H1 (cell line): ENCODE measurements around the gene CFAP65. TPM values are rescaled to one million over a fixed set of nuclear protein-coding genes. Genes with fewer than 3 reads are reported as not detected.

Experiments used
- CTCF ChIA-PET: fragments of 300-600 bp; sonication (Branson Sonifier 250); formaldehyde crosslinking; loops from one replicate; lab custom pipeline; 2021; ENCODE audit not compliant: partially characterized antibody; lab: Charles Lee
- POLR2A ChIA-PET: fragments of 300-600 bp; sonication (Branson Sonifier 250); formaldehyde crosslinking; loops from one replicate; lab custom pipeline; 2021; ENCODE audit warnings: inconsistent platforms; ENCODE audit not compliant: partially characterized antibody; lab: Charles Lee
- DNase-seq, 2 experiments: peaks; one replicate each; pipeline versions ENCODE4 v3.0.0 to v3.0.0-alpha.2; 2010 to 2022; ENCODE audit warnings: low spot score in 2 of 2, low read depth in 1 of 2, mixed read lengths in 1 of 2
- FAIRE-seq: peaks from 2 replicates; lab custom pipeline; 2011; peaks lifted over from hg19 to GRCh38; lab: Jason Lieb, UNC
- H2AFZ ChIP-seq: 2 replicates; pipeline ENCODE4 v1.8.1; 2012; ENCODE audit warnings: low read length, inconsistent platforms
- H2AK5ac ChIP-seq: 2 replicates; pipeline ENCODE4 v1.6.1; 2013; ENCODE audit warnings: low read depth, low read length
- H2BK120ac ChIP-seq: replicated peaks from 2 replicates; pipeline ENCODE3; 2013; ENCODE audit warnings: low read depth, low read length, inconsistent platforms
- H2BK12ac ChIP-seq: 2 replicates; pipeline ENCODE4 v1.6.1; 2013; ENCODE audit warnings: low read depth, low read length
- H2BK15ac ChIP-seq: 2 replicates; pipeline ENCODE4 v1.6.1; 2013; ENCODE audit warnings: low read length
- H2BK20ac ChIP-seq: 2 replicates; pipeline ENCODE4 v1.6.1; 2013; ENCODE audit warnings: low read length
- H2BK5ac ChIP-seq: 2 replicates; pipeline ENCODE4 v1.6.1; 2013; ENCODE audit warnings: low read depth, low read length
- H3K14ac ChIP-seq: 2 replicates; pipeline ENCODE4 v1.6.1; 2013; ENCODE audit warnings: inconsistent platforms; ENCODE audit not compliant: insufficient read length
- H3K18ac ChIP-seq: 2 replicates; pipeline ENCODE4 v1.6.1; 2013; ENCODE audit warnings: low read length; ENCODE audit errors: extremely low read depth
- H3K23ac ChIP-seq: 2 replicates; pipeline ENCODE4 v1.6.1; 2013; ENCODE audit warnings: inconsistent platforms; ENCODE audit not compliant: insufficient read length
- H3K23me2 ChIP-seq: 2 replicates; pipeline ENCODE4 v1.6.1; 2013; ENCODE audit warnings: low read depth, low read length
- H3K27ac ChIP-seq: 2 replicates; pipeline ENCODE4 v1.6.1; 2011; ENCODE audit warnings: low read depth, low read length, inconsistent platforms
- H3K27me3 ChIP-seq, 4 experiments: replicated peaks in 1 of 4; 1 replicate in 1 of 4; 2 replicates in 3 of 4; pipeline versions ENCODE4 v1.6.1 to v1.8.1; 2011 to 2013; ENCODE audit warnings: low read length in 3 of 4, mild to moderate bottlenecking in 3 of 4, inconsistent platforms in 2 of 4, mixed read lengths in 2 of 4, moderate library complexity in 1 of 4; ENCODE audit not compliant: control insufficient read depth in 3 of 4, insufficient read depth in 3 of 4; ENCODE audit errors: extremely low read depth in 1 of 4
- H3K36me3 ChIP-seq, 4 experiments: 2 replicates each; pipeline versions ENCODE4 v1.6.1 to v1.8.1; 2011 to 2013; ENCODE audit warnings: mild to moderate bottlenecking in 4 of 4, low read length in 3 of 4, moderate library complexity in 2 of 4, control low read depth in 1 of 4, inconsistent platforms in 1 of 4; ENCODE audit not compliant: insufficient read depth in 4 of 4, control insufficient read depth in 2 of 4
- H3K4ac ChIP-seq: replicated peaks from 2 replicates; pipeline ENCODE3; 2013; ENCODE audit warnings: low read length, low read depth, mixed read lengths, inconsistent platforms; ENCODE audit not compliant: insufficient read length
- H3K4me1 ChIP-seq, 4 experiments: replicated peaks in 1 of 4; 1 replicate in 1 of 4; 2 replicates in 3 of 4; pipeline versions ENCODE4 v1.6.1 to v1.8.1; 2011 to 2013; ENCODE audit warnings: low read length in 3 of 4, inconsistent platforms in 2 of 4, mixed read lengths in 1 of 4; ENCODE audit not compliant: insufficient read depth in 4 of 4, control insufficient read depth in 3 of 4
- H3K4me2 ChIP-seq, 2 experiments: 2 replicates each; pipeline versions ENCODE4 v1.6.1 to v1.8.1; 2011 to 2013; ENCODE audit warnings: low read depth in 2 of 2, low read length in 2 of 2, control low read depth in 1 of 2, inconsistent platforms in 1 of 2, mild to moderate bottlenecking in 1 of 2; ENCODE audit not compliant: insufficient read depth in 1 of 2
- H3K4me3 ChIP-seq, 4 experiments: fragments of 200-600, 300-600 bp in 1 of 4; sonication (generic), shearing (Covaris generic), sonication (Bioruptor Twin) in 1 of 4; 2 replicates each; pipeline versions ENCODE4 v1.5.1 to v1.8.1; 2011 to 2016; ENCODE audit warnings: low read length in 4 of 4, low read depth in 3 of 4, control low read depth in 2 of 4, inconsistent platforms in 2 of 4, mild to moderate bottlenecking in 2 of 4, mixed read lengths in 1 of 4, moderate library complexity in 1 of 4; ENCODE audit not compliant: insufficient read depth in 2 of 4; ENCODE audit errors: extremely low read depth in 1 of 4
- H3K56ac ChIP-seq: replicated peaks from 2 replicates; pipeline ENCODE3; 2013; ENCODE audit warnings: low read depth, mild to moderate bottlenecking, mixed read lengths, low read length, inconsistent platforms; ENCODE audit not compliant: insufficient read length
- H3K79me1 ChIP-seq: 2 replicates; pipeline ENCODE4 v1.6.1; 2013; ENCODE audit warnings: low read depth, low read length, control low read depth
- H3K79me2 ChIP-seq, 2 experiments: 2 replicates each; pipeline versions ENCODE4 v1.6.1 to v1.8.1; 2012 to 2013; ENCODE audit warnings: low read length in 2 of 2, mild to moderate bottlenecking in 2 of 2, inconsistent platforms in 1 of 2; ENCODE audit not compliant: insufficient read depth in 2 of 2, control insufficient read depth in 1 of 2
- H3K9ac ChIP-seq, 4 experiments: replicated peaks in 1 of 4; 1 replicate in 1 of 4; 2 replicates in 3 of 4; pipeline versions ENCODE4 v1.6.1 to v1.8.1; 2011 to 2013; ENCODE audit warnings: low read depth in 3 of 4, low read length in 3 of 4, control low read depth in 2 of 4, mild to moderate bottlenecking in 2 of 4, moderate library complexity in 2 of 4, inconsistent platforms in 1 of 4; ENCODE audit errors: extremely low read depth in 1 of 4
- H3K9me3 ChIP-seq, 2 experiments: 2 replicates each; pipeline versions ENCODE4 v1.6.1 to v1.8.1; 2012 to 2013; ENCODE audit warnings: mild to moderate bottlenecking in 2 of 2, moderate library complexity in 2 of 2, control low read depth in 1 of 2, inconsistent platforms in 1 of 2, low read depth in 1 of 2, low read length in 1 of 2, mixed read lengths in 1 of 2; ENCODE audit not compliant: insufficient read depth in 2 of 2
- H4K20me1 ChIP-seq, 2 experiments: replicated peaks in 1 of 2; 2 replicates each; pipeline versions ENCODE3 to v1.8.1; 2011 to 2013; ENCODE audit warnings: inconsistent platforms in 2 of 2, low read length in 2 of 2, mild to moderate bottlenecking in 1 of 2; ENCODE audit not compliant: insufficient read depth in 2 of 2, control insufficient read depth in 1 of 2
- H4K5ac ChIP-seq: 2 replicates; pipeline ENCODE4 v1.6.1; 2013; ENCODE audit warnings: low read length, low read depth, mixed read lengths, inconsistent platforms; ENCODE audit not compliant: insufficient read length
- H4K8ac ChIP-seq: 2 replicates; pipeline ENCODE4 v1.8.0; 2013; ENCODE audit warnings: mild to moderate bottlenecking, moderate library complexity, low read length, inconsistent platforms; ENCODE audit not compliant: insufficient read depth; ENCODE audit errors: extremely low read depth
- H4K91ac ChIP-seq: replicated peaks from 2 replicates; pipeline ENCODE3; 2013; ENCODE audit warnings: low read length, mixed read lengths, inconsistent platforms; ENCODE audit not compliant: insufficient read length
- CEBPB ChIP-seq: IDR thresholded peaks from 2 replicates; pipeline ENCODE4 v1.6.1; 2012; ENCODE audit warnings: low read depth, low read length
- CHD2 ChIP-seq: IDR thresholded peaks from 2 replicates; pipeline ENCODE4 v1.6.1; 2012; ENCODE audit warnings: low read length, improper control_type of control experiment
- EZH2 ChIP-seq: fragments of 200-600 bp; sonication (generic); IDR thresholded peaks from 2 replicates; pipeline ENCODE4 v1.7.1; 2012; ENCODE audit warnings: low read depth, mild to moderate bottlenecking, moderate library complexity, low read length, inconsistent platforms; ENCODE audit not compliant: severe bottlenecking
- HDAC6 ChIP-seq: IDR thresholded peaks from one replicate; pipeline ENCODE4 v1.7.1; 2012; ENCODE audit warnings: low read depth, mild to moderate bottlenecking, inconsistent platforms, low read length, moderate library complexity
- KDM4A ChIP-seq: IDR thresholded peaks from one replicate; pipeline ENCODE4 v1.7.1; 2012; ENCODE audit warnings: low read depth, mild to moderate bottlenecking, moderate library complexity, low read length, inconsistent platforms; ENCODE audit not compliant: severe bottlenecking
- PHF8 ChIP-seq: fragments of 200-600 bp; sonication (generic); conservative IDR thresholded peaks from 2 replicates; pipeline ENCODE4 v1.7.1; 2012; ENCODE audit warnings: low read depth, mild to moderate bottlenecking, inconsistent platforms, low read length, moderate library complexity
- RAD21 ChIP-seq, 2 experiments: IDR thresholded peaks in 1 of 2; conservative IDR thresholded peaks in 1 of 2; 2 replicates each; pipeline ENCODE4 v1.6.1; 2011; ENCODE audit warnings: low read depth in 2 of 2, low read length in 2 of 2, improper control_type of control experiment in 1 of 2, inconsistent platforms in 1 of 2, mild to moderate bottlenecking in 1 of 2, moderate library complexity in 1 of 2
- SP1 ChIP-seq: IDR thresholded peaks from 2 replicates; pipeline ENCODE4 v1.6.1; 2011; ENCODE audit warnings: low read depth, low read length
- TAF7 ChIP-seq: optimal IDR thresholded peaks from 2 replicates; pipeline ENCODE3; 2011; ENCODE audit warnings: low read depth, mild to moderate bottlenecking, inconsistent platforms, low read length, moderate library complexity, borderline replicate concordance
- ZNF274 ChIP-seq: IDR thresholded peaks from 2 replicates; pipeline ENCODE4 v1.7.0; 2012; ENCODE audit warnings: low read length, borderline replicate concordance; ENCODE audit errors: extremely low read depth
- WGBS, 2 experiments: shearing (Covaris generic) in 1 of 2; methylation state at CpG; one replicate each; pipeline versions ENCODE4 v1.1.6 to v1.1.7; 2013 to 2015; ENCODE audit warnings: low lambda C conversion rate in 2 of 2, mixed read lengths in 2 of 2, inconsistent platforms in 1 of 2, low coverage in 1 of 2, missing lambda C conversion rate in 1 of 2; ENCODE audit not compliant: insufficient replicate concordance in 2 of 2, insufficient coverage in 1 of 2, insufficient read length in 1 of 2; ENCODE audit errors: extremely low coverage in 1 of 2, missing lambda C conversion rate in 1 of 2; 5-methylcytosine and 5-hydroxymethylcytosine counted together
- polyA plus RNA-seq, 7 experiments: library from polyadenylated mRNA; depleted of rRNA in 3 of 7; stranded (reverse) in 5 of 7; unstranded in 2 of 7; fragments of >200 nt in 5 of 7; fragments of 200-250 nt in 2 of 7; gene quantifications; 1 replicate in 5 of 7; 2 replicates in 1 of 7; 4 replicates in 1 of 7; pipeline versions ENCODE4 v1.2.1 to v1.2.3, GENCODE V29; 2011 to 2013; ENCODE audit warnings: missing spikeins in 2 of 7, mixed read lengths in 2 of 7
- total RNA-seq: library from RNA; stranded (reverse); fragmentation: NEBNext Ultra II Directional; extraction: Animal tissue kit (Norgen Biotek cat#: 25700); gene quantifications from 2 replicates; pipeline ENCODE4 v1.2.1, GENCODE V29; 2021

Gene CFAP65
- total and polyA plus RNA-seq, 2 of the 8 experiments (the other 6 are each of a cell fraction or from before 2014, with no cell fraction given), result 0.19 to 0.45 TPM

- Histone ChIP-seq H2BK5ac (no peak overlapping the region), H3K79me1 (no peaks in the 10 kb centered on the region), H4K8ac (no peak overlapping the region), H3K56ac (no peak overlapping the region), H3K18ac (no peak overlapping the region), H4K91ac (no peak overlapping the region), H3K4me1 (0 out of 7 replicates have a peak, but pooled peaks cover 0 to 3% (median under 1%) of the 10 kb centered on the region in 4 experiments), H2BK20ac (no peak overlapping the region), H3K14ac (no peak overlapping the region), H3K36me3 (peaks cover 0 to 5% (median under 1%) of the 10 kb centered on the region in 4 experiments; a peak in 3 of 8 replicates), H3K4me3 (no peak overlapping the region), H3K4ac (no peak overlapping the region), H3K23me2 (no peaks in the 10 kb centered on the region), H3K23ac (no peak overlapping the region), H4K20me1 (no peaks in the 10 kb centered on the region), H2BK120ac (no peak overlapping the region), H3K79me2 (no peaks in the 10 kb centered on the region), H2BK12ac (no peak overlapping the region), H3K9me3 (no peaks in the 10 kb centered on the region), H3K27me3 (no peaks in the 10 kb centered on the region), H2AK5ac (no peak overlapping the region; the same call in 1 of the 2 replicates), H2AFZ (no peak overlapping the region), H2BK15ac (no peak overlapping the region), H4K5ac (no peak overlapping the region), H3K4me2 (no peak overlapping the region), H3K27ac (no peak overlapping the region), H3K9ac (no peak overlapping the region)
- no peak for DNase-seq
- no peak for FAIRE-seq
- CTCF ChIA-PET, result interaction anchor here (0.6 to 62.8 kb wide), 28 partner anchors 7 to 297 kb away, joined by 3 to 1777 read pairs (median 5); partner anchors contain the start of genes CFAP65, IHH and NHEJ1
- POLR2A ChIA-PET, result interaction anchor here (0.7 kb wide), 1 partner anchor 26 kb away, joined by 3 read pairs; no protein-coding TSS in a partner anchor
- TF ChIP-seq EZH2 (no peak), PHF8 (no peak), TAF7 (no peak), CEBPB (no peak), CHD2 (no peak), KDM4A (no peak), HDAC6 (no peak), RAD21 (IDR thresholded peaks at IDR 0.05 in 1 of 2, conservative IDR thresholded peaks at IDR 0.05 in 1 of 2; ENCODE audit: low read depth in 2 of 2, low read length in 2 of 2) (no peak), SP1 (no peak), ZNF274 (no peak)
- 91% methylated on average over 9 of the region's 9 CpGs; no CpG with 5 or more reads in 1 of the 2 experiments for WGBS, 2 experiments
These were observed 31.5 kb upstream of the CFAP65 start for GRCh38 chr2:219072741-219073250.
